AG09309 (cell line): ENCODE data around the gene PER2.

Source experiments
- DNase-seq: peaks from one replicate; pipeline ENCODE4 v3.0.0-alpha.2; 2010; ENCODE audit warnings: low read depth
- H3K4me3 ChIP-seq: 2 replicates; pipeline ENCODE4 v1.5.1; 2011; ENCODE audit warnings: mild to moderate bottlenecking, low read depth, low read length, moderate library complexity; ENCODE audit not compliant: control insufficient read depth
- CTCF ChIP-seq: IDR thresholded peaks from 2 replicates; pipeline ENCODE4 v1.5.1; 2011; ENCODE audit warnings: mild to moderate bottlenecking, low read depth, low read length, inconsistent platforms; ENCODE audit not compliant: insufficient read depth, control insufficient read depth; ENCODE audit errors: missing control alignments

PER2 gene

GRCh38 chr2:238240757-238241711, 47.4 kb downstream of the PER2 start:
- H3K4me3 ChIP-seq, result no peak overlapping the region
- no peak for DNase-seq
- no peak for TF ChIP-seq CTCF

GRCh38 chr2:238239863-238240756, 48.3 kb downstream of the PER2 start, which contains the start of gene HES6:
HES6 (minus strand) TSS chr2:238240038; CDS start chr2:238239905, 133 bp downstream.
- no peak for DNase-seq
- TF ChIP-seq CTCF, result no peak
- H3K4me3 ChIP-seq, result peak within 1 kb of the TSS; percentile 44

GRCh38 chr2:238239543-238239862, 48.9 kb downstream of the PER2 start:
- TF ChIP-seq CTCF, result no peak
- no peak for DNase-seq
- peak overlapping the region; percentile 44 for H3K4me3 ChIP-seq

GRCh38 chr2:238238766-238239542, 49.5 kb downstream of the PER2 start:
- no peak for TF ChIP-seq CTCF
- no peak for DNase-seq
- no peak overlapping the region; the same call in 1 of the 2 replicates for H3K4me3 ChIP-seq

GRCh38 chr2:238238311-238238765, 50.1 kb downstream of the PER2 start:
- H3K4me3 ChIP-seq, result no peak overlapping the region
- no peak for DNase-seq
- no peak for TF ChIP-seq CTCF
